Dendritic cell treated with granulocyte-macrophage colony-stimulating factor and Interleukin-4, amounts not matched to agents 40 ng/mL and 50 ng/mL, for 4 days (primary cell): ENCODE data around the gene PIM3.

Experiments
- H3K27ac Mint-ChIP-seq: one replicate; pipeline ENCODE4 v1.8.0; 2022; ENCODE audit warnings: mild to moderate bottlenecking, mixed read lengths
- H3K27me3 Mint-ChIP-seq: one replicate; pipeline ENCODE4 v1.8.0; 2022; ENCODE audit warnings: mild to moderate bottlenecking, mixed read lengths
- H3K36me3 Mint-ChIP-seq: one replicate; pipeline ENCODE4 v1.8.0; 2022; ENCODE audit warnings: low read depth, mixed read lengths
- H3K4me1 Mint-ChIP-seq: one replicate; pipeline ENCODE4 v1.8.0; 2022; ENCODE audit warnings: low read depth, mixed read lengths
- H3K4me3 Mint-ChIP-seq: one replicate; pipeline ENCODE4 v1.8.0; 2022; ENCODE audit warnings: mild to moderate bottlenecking, moderate library complexity, mixed read lengths
- H3K9me3 Mint-ChIP-seq: one replicate; pipeline ENCODE4 v1.8.0; 2022; ENCODE audit warnings: mixed read lengths
- intact Hi-C: fragments of 100-400 bp; cut with micrococcal nuclease; formaldehyde crosslinking; loops from one replicate; pipeline ENCODE4 v1.15.0; 2022

Gene PIM3

GRCh38 chr22:49960159-49961004, at the start of gene PIM3:
Gene PIM3 (plus strand): TSS chr22:49960772. CDS start chr22:49960948, 176 bp downstream.
- intact Hi-C loops = loop anchor here (1.0 kb wide), 2 partner anchors 24 to 29 kb away; no protein-coding TSS in a partner anchor

GRCh38 chr22:49911881-49912625, 48.5 kb upstream of the PIM3 start:
- Mint-ChIP-seq H3K9me3 (no peaks in the 10 kb centered on the region), H3K4me3 (no peak overlapping the region), H3K36me3 (peaks cover 72% of the 10 kb centered on the region), H3K27ac (peak overlapping the region; percentile 20), H3K4me1 (peaks cover 13% of the 10 kb centered on the region), H3K27me3 (no peaks in the 10 kb centered on the region)
- intact Hi-C loops = no loop called here

More at GRCh38 chr22:49960159-49961004, at the start of gene PIM3:
- H3K36me3 Mint-ChIP-seq = peaks cover 46% of the 10 kb centered on the region
- peak within 1 kb of the TSS; percentile 99 for H3K4me3 Mint-ChIP-seq
- peaks cover 67% of the 10 kb centered on the region for H3K4me1 Mint-ChIP-seq
- peak within 1 kb of the TSS; percentile 97 for H3K27ac Mint-ChIP-seq
- H3K27me3 Mint-ChIP-seq = no peaks in the 10 kb centered on the region
- no peaks in the 10 kb centered on the region for H3K9me3 Mint-ChIP-seq

- Mint-ChIP-seq H3K36me3 (peaks cover 62% of the 10 kb centered on the region), H3K4me1 (peaks cover 19% of the 10 kb centered on the region), H3K9me3 (no peaks in the 10 kb centered on the region), H3K4me3 (no peak overlapping the region), H3K27ac (no peak overlapping the region), H3K27me3 (no peaks in the 10 kb centered on the region)
- intact Hi-C loops = no loop called here
Observed at GRCh38 chr22:49913026-49913425, 47.5 kb upstream of the PIM3 start.

DNA sequence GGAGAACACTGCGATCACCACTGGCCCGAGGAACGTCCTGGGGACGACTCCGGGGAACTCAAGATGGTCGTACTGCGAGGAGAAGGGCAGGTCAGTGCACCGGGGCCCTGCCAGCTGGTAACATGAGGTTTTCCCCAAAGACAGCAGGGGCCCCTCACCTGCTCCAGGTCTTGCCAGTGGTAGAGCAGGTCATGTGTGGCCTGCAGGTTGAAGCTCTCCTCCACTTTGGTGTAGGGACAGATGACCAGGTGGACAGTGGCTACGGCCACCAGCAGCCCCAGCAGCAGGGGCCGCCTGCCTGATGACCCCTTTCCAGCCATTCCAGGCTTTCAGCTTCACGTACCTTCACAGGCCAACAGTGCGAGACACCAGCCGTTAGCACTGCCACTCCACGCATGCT, 47.1 kb upstream of the PIM3 start:
- Mint-ChIP-seq H3K4me3 (no peak overlapping the region), H3K36me3 (peaks cover 58% of the 10 kb centered on the region), H3K9me3 (no peaks in the 10 kb centered on the region), H3K4me1 (peaks cover 19% of the 10 kb centered on the region), H3K27me3 (no peaks in the 10 kb centered on the region), H3K27ac (no peak overlapping the region)
- intact Hi-C loops = no loop called here

- Mint-ChIP-seq H3K27me3 (no peaks in the 10 kb centered on the region), H3K9me3 (no peaks in the 10 kb centered on the region), H3K27ac (no peak overlapping the region), H3K4me3 (no peak overlapping the region), H3K36me3 (peaks cover 50% of the 10 kb centered on the region), H3K4me1 (peaks cover 22% of the 10 kb centered on the region)
- intact Hi-C loops = no loop called here
Observed at GRCh38 chr22:49914256-49914655, 46.3 kb upstream of the PIM3 start.

DNA sequence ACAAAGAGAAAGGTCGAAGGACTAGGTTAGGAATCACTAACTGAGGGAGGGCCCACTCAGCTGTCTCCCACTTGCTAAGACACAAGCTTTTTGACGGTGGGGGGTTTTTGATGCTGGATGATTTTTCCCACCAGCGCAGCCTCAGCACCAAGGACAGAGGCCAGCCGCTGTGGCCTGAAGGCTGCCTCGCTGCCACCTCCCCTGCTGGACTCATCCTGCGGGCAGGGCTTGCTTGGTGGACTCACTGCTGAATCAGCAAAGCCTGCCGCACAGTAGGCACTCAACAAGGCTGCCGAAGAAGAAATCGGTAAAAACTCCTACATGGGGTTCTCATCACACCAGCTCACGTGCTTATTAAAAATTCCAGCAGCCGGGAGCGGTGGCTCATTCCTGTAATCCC, 45.0 kb upstream of the PIM3 start:
- intact Hi-C loops = loop anchor here (5.0 kb wide), 1 partner anchor 58 kb away; no protein-coding TSS in a partner anchor
- Mint-ChIP-seq H3K4me1 (peaks cover 33% of the 10 kb centered on the region), H3K36me3 (peaks cover 44% of the 10 kb centered on the region)

GRCh38 chr22:49916831-49917230, 43.7 kb upstream of the PIM3 start:
- H3K4me3 Mint-ChIP-seq = no peak overlapping the region

More for the DNA sequence above, 45.0 kb upstream of the PIM3 start:
- Mint-ChIP-seq H3K4me3 (no peak overlapping the region), H3K9me3 (no peaks in the 10 kb centered on the region), H3K27ac (no peak overlapping the region), H3K27me3 (no peaks in the 10 kb centered on the region)

DNA sequence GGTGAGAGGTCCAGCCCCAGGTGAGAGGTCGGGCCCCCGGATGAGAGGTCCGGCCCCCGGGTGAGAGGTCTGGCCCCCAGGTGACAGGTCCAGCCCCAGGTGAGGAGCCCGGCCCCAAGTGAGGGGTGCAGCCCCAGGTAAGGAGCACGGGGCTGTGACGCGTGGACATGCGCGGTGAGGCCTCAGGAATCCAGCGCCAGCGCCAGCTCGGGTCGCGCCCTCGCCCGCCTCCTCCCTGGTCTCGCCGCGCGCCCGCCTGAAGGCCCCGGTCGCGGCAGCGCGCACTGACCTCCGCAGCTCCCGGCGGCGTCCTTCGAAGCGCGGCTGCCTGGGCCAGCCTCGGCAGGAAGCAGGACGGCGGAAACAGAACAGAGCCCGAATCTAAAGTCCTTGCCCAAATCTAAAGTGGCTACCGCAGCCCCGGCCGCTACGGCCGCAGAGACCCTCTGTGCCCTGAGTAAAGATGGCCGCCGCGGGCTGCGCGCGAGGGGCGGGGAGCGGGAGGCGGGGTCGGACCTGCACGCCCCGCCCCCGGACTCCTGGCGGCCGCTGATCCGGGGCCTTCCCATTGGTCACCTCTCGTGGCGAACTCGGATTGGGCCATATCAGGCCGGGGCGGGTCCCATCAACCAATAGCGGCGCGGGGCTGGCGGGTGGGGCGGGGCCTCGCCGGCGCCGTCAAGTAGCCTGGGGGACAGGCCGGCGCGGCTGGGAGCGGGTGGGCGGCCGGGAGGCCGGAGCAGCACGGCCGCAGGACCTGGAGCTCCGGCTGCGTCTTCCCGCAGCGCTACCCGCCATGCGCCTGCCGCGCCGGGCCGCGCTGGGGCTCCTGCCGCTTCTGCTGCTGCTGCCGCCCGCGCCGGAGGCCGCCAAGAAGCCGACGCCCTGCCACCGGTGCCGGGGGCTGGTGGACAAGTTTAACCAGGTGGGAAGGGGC, 42.3 kb upstream of the PIM3 start, which contains the start of the genes ALG12 and CRELD2:
Gene ALG12, minus strand, starts transcription at position 465 of the 937 bp plus-strand sequence. CDS start 4,673 bp downstream, outside the sequence.
Gene CRELD2, plus strand, starts transcription at position 661 of the 937 bp plus-strand sequence. Its CDS starts 136 bp downstream, at position 797.
- no peaks in the 10 kb centered on the region for H3K9me3 Mint-ChIP-seq
- no peaks in the 10 kb centered on the region for H3K27me3 Mint-ChIP-seq

More at GRCh38 chr22:49916831-49917230, 43.7 kb upstream of the PIM3 start:
- Mint-ChIP-seq H3K36me3 (peaks cover 45% of the 10 kb centered on the region), H3K4me1 (peaks cover 33% of the 10 kb centered on the region), H3K9me3 (no peaks in the 10 kb centered on the region), H3K27ac (no peak overlapping the region), H3K27me3 (no peaks in the 10 kb centered on the region)
- intact Hi-C loops = loop anchor here (5.0 kb wide), 1 partner anchor 60 kb away; no protein-coding TSS in a partner anchor

DNA sequence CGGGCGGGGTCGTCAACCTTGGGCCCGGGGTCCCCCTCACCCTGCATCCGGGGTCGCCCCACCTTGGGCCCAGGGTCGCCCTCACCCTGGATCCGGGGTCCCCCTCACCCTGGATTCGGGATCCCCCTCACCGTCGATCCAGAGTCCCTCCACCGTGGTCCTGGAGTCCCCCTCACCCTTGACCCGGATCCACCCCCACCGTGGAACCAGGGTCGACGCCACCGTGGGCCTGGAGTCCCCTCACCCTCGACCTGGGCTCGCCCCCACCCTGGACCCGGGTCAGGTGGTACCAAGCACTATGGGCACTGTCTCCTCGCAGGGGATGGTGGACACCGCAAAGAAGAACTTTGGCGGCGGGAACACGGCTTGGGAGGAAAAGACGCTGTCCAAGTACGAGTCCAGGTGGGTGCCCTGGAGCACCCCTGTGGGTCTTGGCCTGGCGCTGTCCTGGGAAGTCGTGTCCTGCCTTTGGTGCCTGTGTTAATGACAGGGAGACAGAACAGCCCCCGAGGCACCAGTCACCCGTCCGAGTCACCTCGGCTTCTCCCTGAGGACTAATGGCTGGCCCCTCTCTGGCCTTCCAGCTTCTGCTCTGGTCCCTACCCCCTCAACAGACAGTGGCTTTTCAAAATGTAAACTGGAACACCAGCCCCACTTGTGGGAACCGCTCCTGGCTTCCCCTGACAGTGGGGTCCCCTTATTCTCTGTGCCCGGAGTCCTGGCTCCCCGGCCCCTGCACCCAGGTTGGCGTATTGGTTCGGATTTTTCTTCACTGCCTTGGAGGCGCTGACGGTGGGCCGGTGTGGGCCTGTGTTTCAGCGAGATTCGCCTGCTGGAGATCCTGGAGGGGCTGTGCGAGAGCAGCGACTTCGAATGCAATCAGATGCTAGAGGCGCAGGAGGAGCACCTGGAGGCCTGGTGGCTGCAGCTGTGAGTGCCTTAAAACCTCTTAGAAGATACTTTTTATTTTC, 41.4 kb upstream of the PIM3 start:
- Mint-ChIP-seq H3K4me1 (peaks cover 29% of the 10 kb centered on the region), H3K27me3 (no peaks in the 10 kb centered on the region), H3K9me3 (no peaks in the 10 kb centered on the region), H3K36me3 (peaks cover 44% of the 10 kb centered on the region), H3K4me3 (peak overlapping the region; percentile 76), H3K27ac (peak overlapping the region; percentile 66)
- intact Hi-C loops = loop anchor here (5.0 kb wide), 1 partner anchor 62 kb away; no protein-coding TSS in a partner anchor

More for the DNA sequence above, 42.3 kb upstream of the PIM3 start, which contains the start of the genes ALG12 and CRELD2:
- H3K36me3 Mint-ChIP-seq = peaks cover 44% of the 10 kb centered on the region
- intact Hi-C loops = loop anchor here (5.0 kb wide), 1 partner anchor 61 kb away; no protein-coding TSS in a partner anchor
- H3K4me1 Mint-ChIP-seq = peaks cover 29% of the 10 kb centered on the region
- H3K27ac Mint-ChIP-seq = peak within 1 kb of the TSS; percentile 90
- peak within 1 kb of the TSS; percentile 83 for H3K4me3 Mint-ChIP-seq

DNA sequence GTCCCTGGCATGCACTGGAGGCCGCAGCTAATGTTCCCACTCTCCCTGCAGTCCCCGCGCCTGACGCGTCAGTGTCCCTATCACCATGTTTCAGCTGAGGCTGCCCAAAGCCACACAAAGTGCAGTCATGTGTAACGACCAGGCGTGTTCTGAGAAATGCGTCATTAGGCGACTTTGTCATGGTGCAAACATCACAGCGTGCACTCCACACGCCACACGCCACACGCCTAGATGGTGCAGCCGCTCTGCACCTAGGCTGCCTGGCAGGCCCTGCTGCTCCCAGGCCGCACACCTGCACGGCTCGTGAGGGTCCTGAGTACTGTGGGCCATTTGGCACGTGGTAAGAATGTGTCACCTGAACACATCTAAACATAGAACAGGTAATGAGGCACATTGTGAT, 39.7 kb upstream of the PIM3 start:
- Mint-ChIP-seq H3K36me3 (peaks cover 46% of the 10 kb centered on the region), H3K27me3 (no peaks in the 10 kb centered on the region), H3K9me3 (no peaks in the 10 kb centered on the region), H3K4me3 (no peak overlapping the region), H3K27ac (no peak overlapping the region), H3K4me1 (peaks cover 38% of the 10 kb centered on the region)
- intact Hi-C loops = no loop called here

DNA sequence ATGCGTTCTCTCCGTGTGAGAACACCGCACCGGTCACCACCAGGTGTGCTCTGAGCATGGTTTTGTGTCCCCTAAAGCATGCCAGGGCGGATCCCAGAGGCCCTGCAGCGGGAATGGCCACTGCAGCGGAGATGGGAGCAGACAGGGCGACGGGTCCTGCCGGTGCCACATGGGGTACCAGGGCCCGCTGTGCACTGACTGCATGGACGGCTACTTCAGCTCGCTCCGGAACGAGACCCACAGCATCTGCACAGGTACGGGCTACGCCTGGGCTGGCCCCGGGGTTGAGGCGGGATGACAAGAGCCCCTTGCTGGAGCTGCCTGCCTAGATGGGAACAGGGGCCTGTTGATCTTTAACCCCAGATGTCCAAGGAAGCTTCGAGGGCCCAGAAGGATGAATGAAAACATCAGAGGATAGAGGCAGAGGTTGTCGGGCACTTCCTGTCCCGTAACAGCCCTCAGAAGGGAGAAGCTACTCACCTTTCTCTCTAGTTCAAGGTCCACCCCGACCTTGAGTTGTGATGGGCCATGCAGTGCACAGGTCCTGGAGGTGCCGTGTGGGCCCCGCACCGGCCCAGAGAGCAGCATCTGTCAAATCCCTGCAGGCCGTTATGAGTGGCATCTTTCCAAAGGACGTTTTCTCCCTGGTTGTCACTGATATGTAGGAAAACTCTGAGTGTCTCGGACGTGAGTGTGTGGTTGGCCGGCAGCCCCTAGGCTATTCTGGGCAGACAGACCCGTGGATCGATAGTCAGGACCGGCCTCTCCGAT, 38.9 kb upstream of the PIM3 start:
- Mint-ChIP-seq H3K27me3 (no peaks in the 10 kb centered on the region), H3K27ac (no peak overlapping the region), H3K4me1 (peaks cover 40% of the 10 kb centered on the region), H3K9me3 (no peaks in the 10 kb centered on the region), H3K4me3 (no peak overlapping the region), H3K36me3 (peaks cover 51% of the 10 kb centered on the region)
- intact Hi-C loops = no loop called here
